Measurements from ENCODE around the gene PDLIM1.

DNA sequence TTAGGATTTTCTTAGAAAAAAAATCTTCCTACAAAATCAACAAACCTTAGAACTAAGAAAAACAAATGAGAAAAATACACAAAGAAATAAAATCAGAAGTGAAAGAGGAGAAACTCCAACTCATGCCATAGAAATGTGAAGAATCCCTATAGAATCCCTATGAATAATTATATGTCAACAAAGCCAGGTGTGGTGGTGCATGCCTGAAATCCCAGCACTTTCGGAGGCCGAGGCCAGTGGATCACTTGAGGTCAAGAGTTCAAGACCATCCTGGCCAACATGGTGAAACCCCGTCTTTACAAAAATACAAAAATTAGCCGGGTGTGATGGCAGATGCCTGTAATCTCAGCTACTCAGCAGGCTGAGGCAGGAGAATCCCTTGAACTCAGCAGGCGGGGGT, 69.7 kb downstream of the PDLIM1 start:
- TF ChIP-seq, protein P1, sequence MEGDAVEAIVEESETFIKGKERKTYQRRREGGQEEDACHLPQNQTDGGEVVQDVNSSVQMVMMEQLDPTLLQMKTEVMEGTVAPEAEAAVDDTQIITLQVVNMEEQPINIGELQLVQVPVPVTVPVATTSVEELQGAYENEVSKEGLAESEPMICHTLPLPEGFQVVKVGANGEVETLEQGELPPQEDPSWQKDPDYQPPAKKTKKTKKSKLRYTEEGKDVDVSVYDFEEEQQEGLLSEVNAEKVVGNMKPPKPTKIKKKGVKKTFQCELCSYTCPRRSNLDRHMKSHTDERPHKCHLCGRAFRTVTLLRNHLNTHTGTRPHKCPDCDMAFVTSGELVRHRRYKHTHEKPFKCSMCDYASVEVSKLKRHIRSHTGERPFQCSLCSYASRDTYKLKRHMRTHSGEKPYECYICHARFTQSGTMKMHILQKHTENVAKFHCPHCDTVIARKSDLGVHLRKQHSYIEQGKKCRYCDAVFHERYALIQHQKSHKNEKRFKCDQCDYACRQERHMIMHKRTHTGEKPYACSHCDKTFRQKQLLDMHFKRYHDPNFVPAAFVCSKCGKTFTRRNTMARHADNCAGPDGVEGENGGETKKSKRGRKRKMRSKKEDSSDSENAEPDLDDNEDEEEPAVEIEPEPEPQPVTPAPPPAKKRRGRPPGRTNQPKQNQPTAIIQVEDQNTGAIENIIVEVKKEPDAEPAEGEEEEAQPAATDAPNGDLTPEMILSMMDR (optimal IDR thresholded peaks at IDR 0.05 in 1 of 3, IDR thresholded peaks at IDR 0.05 in 1 of 3, conservative IDR thresholded peaks at IDR 0.05 in 1 of 3; ENCODE audit: extremely low read depth in 1 of 3, insufficient read depth in 2 of 3, low read length in 3 of 3) = no peak
- TF ChIP-seq EZH2 (IDR thresholded peaks at IDR 0.05; ENCODE audit: low read length) = no peak

All from keratinocyte (primary cell).